Prostate gland (tissue), 2 donors: Measurements from ENCODE around the gene HS1BP3.

Source experiments
- CTCF ChIP-seq, 4 experiments: fragments of 200-600 bp in 2 of 4; fragments of 450-650 bp in 2 of 4; sonication (generic) in 2 of 4; IDR thresholded peaks; 1 replicate in 3 of 4; 2 replicates in 1 of 4; pipeline ENCODE4 v1.5.1; 2016 to 2019; ENCODE audit warnings: antibody characterized with exemption in 4 of 4, mild to moderate bottlenecking in 2 of 4, moderate library complexity in 2 of 4
- POLR2A ChIP-seq: fragments of 450-650 bp; IDR thresholded peaks from one replicate; pipeline ENCODE4 v1.6.1; 2016; ENCODE audit warnings: antibody characterized with exemption, mild to moderate bottlenecking
- POLR2AphosphoS5 ChIP-seq: sonication (generic); formaldehyde crosslinking; IDR thresholded peaks from one replicate; pipeline ENCODE4 v1.6.1; 2017; ENCODE audit warnings: antibody characterized with exemption

GRCh38 chr2:20672201-20672951, 21.5 kb upstream of the HS1BP3 start:
- TF ChIP-seq POLR2A (no peak), CTCF (IDR thresholded peaks at IDR 0.05) (no peak), POLR2AphosphoS5 (no peak)
